Fibroblast of skin of left quadriceps (primary cell): Measurements from ENCODE around the gene FAM120C.
A peak's percentile ranks its signal among the peaks of the same experiment; 100 is the strongest.

Experiments used
- DNase-seq, 2 experiments: peaks; one replicate each; pipeline ENCODE4 v3.0.0-alpha.2; 2013; ENCODE audit warnings: low read depth in 2 of 2

Gene FAM120C, protein sequence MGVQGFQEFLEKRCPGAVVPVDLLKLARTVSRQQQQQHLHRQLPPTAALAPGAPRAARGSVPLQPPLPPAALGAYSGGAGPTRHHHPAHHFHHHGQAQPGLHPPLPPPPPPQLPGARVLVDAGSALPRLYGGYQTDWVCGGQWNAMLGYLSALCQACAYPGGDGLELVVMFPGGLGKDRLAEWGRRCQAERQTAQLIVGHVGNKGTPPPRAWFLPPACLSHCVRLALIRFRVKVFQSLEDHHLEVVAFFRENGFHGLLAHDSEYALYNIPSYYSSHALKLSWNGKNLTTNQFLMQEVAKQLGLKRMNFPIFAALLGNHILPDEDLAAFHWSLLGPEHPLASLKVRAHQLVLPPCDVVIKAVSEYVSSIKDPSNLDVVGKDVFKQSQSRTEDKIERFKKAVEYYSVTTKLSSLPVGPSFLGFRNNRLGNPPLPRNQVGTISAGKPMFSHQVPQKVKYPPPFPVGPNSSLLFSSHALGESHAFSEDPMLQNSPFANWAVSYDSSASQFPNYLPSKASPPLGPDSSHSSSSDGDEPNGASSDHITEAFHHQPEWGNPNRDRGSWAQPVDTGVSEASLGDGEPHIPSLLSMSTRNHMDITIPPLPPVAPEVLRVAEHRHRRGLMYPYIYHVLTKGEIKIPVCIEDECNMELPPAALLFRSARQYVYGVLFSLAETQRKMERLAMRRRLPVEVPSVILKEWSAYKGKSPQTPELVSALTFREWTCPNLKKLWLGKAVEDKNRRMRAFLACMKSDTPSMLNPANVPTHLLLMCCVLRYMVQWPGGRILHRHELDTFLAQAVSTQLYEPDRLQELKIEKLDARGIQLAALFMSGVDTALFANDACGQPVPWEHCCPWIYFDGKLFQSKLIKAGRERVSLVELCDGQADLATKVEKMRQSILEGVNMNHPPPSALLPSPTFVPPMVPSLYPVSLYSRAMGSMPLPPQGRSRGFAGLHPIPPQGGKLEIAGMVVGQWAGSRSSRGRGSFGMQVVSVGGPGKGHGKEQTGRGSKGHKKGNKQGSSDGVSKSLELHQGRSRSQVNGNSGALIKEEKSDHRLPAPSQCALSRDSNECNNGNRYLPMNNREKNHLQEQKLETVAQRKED

DNA sequence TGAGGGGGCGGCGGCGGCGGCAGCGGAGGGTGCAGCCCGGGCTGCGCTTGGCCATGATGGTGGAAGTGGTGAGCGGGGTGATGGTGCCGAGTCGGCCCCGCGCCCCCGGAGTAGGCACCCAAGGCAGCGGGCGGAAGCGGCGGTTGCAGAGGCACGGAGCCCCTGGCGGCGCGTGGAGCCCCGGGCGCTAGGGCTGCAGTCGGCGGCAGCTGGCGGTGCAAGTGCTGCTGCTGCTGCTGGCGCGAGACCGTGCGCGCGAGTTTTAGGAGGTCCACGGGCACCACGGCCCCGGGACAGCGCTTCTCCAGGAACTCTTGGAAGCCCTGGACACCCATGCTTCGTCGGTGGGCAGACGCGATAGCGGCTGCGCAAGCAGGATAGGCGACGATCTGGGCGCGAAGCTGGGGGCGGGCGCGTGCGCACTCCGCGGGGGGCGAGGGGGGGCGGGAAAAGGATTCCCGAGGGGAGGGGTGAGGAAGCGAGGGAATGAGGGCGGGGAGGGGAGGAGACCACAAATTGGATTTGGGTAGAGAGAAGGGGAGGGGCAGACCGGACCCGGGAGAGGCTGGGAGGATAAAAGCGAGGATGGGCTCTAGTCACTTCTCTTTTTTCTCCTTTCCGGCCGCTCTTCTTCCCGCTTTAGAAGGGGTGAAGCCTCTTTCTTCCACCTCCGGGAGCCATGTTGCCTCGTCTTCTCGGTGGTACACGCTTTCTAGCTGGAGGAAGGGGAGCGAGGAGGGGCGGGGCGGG is at the start of gene FAM120C:
FAM120C (minus strand) TSS at position 391 of the 750 bp plus-strand sequence; CDS start at position 335, 56 bp downstream.
- DNase-seq = peak; percentile 51 to 54

DNA sequence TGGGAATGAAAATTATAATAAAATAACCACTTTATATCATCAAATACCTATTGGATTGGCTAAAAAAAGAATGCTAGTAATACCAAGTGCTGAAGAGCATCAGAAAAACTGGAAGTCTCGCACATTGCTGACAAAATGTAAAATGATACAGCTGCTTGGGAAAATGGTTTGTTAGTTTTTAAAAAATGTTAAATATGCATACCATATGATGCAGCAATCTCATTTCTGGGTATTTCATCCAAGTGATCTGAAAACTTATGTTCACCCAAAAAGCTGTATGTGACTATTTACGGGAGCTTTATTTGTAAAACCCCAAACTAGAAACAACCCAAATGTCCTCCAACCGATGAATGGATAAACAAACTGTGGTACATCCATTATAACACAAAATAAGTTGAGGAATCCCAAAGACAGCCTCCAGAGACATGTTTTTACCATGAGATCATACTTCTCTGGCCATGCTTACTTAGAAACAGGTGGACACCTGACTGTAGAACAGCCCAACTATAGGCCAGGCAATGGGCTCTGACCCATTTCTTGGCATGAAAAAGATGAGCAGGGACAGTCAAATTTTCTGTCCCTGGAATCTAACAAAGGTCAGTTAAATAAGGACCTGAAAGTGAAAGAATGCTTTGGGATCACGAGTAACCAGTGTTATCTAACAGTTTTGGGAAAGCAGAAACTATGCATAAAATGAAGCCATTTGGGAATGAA is 47.5 kb upstream of the FAM120C start:
- DNase-seq = peak; percentile 7

DNA sequence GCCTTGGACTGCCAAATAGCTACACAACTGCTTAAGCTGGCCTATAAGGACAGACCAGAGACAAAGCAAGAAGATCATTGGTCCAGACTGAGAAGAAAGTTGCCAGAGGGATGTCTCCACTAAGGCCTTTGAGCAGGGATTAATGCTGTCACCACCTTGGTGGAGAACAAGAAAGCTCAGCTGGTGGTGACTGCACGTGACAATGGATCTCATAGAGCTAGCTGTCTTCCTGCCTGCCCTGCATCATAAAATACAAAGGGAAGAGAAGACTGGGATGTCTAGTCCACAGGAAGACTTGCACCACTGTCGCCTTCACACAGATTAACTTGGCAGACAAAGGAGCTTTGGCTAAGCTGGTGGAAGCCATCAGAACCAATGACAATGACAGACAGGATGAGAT is 40.5 kb upstream of the FAM120C start:
- DNase-seq = no peak

DNA sequence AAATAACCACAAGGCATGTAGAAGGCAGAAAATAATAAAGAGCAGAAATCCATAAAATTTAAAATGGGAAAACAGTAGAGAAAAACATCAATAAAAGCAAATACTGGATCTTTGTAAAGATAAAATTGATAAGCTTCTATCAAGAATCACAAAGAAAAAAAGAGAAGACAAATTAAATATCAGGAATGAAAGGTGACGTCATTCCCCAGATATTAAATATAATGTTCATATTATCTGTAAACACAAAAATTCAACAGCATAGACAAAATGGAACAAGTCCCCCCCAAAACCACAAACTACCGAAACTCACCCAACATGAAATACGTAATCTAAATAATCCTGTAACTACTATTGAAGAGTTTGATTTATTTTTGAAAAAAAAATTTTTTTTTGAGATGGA is 30.5 kb upstream of the FAM120C start:
- no peak for DNase-seq

DNA sequence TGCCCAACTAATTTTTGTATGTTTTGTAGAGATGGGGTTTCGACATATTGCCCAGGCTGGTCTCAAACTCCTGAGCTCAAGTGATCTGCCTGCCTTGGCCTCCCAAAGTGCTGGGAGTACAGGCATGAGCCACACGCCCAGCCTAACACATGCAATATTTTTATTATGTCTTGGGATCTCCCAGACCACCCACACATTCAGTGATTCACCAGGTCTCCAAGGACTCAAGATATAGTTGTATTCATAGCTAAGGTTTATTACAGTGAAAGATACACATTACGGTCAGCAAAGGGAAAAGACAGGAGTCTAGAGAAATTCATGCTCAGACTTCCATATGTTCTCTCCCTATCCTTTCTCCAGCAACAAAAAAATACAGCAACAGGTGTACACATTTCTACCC is 25.5 kb upstream of the FAM120C start:
- peak; percentile 14 to 18 for DNase-seq

DNA sequence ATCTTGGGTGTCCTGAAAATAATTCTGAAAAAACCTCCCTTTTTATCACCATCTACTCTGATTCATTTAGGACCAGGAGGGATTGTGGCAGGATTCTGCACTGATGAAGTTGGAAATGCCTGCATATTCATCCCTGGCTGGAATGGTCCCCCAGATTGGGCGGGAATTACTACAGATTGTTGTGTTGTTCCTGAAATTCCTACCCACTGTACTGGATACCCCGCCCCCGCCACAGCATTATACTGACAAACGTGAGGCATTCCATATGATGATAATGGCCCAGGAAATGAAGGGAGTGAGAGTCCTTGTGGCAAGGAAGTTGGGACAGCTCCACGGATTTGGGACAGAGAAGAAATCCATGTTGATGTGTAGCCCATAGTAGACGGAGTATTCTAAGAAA is 15.2 kb upstream of the FAM120C start:
- DNase-seq = no peak

DNA sequence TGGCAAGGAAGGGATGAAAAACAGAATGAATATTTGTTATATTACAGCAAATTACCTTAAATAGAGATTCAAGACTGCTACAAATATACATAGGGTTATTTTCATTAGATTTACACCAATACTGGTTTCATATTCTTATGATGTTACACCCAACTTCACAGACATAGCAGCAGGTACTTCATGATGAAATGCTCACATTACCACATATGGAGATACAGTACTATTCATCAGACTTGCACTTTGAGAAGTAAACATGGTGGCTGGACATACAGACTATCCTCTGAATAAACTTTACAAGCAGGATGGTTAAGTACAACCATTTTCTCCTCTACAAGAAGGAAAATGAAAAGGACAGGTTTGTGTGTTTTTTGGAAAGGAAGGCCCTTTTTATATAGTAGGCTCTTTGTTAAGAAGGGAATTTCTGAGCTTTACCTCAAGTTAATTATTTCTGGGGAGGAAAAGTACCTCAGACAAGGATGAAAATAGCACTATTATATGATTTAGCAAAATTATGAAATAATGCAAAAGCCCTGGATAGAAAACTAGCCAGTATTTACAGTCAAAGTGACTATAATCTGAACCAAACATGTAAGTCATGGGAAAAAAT is 12.0 kb upstream of the FAM120C start:
- DNase-seq = no peak

DNA sequence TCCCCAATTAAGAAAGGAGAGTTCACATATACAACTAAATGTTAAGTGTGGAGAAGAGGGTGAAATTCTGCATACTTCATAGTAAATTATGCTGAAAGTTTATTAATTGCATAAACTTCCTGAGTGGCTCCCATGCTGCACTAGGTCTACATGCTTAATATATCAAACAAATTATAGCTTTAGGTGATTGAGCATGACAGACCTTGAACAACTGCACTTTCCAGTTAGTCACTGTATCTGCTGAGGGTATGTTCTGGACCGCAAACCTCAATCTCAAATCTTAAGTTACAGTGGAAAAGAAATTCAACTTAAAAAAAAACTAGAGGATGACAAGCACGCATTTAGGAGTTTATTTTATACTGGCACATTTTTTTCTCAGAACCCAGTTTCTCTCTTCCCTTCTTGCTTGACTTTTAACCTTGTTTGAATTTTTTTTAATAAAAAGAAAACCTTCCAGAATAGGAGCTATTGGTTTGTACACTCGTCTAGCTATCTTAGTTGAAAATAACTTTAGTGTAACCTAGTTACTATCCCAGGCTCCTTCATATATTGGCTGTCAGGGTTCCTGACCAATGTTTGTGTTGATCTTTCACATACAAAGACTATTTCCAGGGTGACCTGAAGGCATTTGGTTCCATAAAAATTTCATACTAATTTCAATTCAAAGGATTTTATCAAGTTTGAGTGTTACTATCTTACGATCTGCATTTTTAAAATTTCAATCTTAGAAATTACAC is 10.2 kb upstream of the FAM120C start:
- DNase-seq = no peak

DNA sequence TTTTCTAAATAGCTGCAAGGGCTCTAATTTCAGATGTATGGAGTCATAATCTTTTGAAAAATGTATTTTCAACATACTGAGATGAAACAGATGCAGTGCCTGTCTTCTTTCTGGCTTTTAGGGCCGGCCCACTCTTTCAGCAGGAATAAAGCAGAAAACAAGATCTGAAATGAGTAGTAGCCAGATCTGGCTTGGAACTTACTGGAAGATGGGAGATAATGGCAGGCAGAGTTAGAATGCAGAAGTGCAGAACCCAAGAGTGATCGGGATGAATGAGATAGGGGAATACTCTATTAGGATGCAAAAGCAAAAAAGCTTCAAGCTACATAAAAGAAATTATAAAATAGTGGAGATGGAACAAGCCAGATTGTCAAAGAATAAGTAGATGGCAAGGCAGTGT is 1.4 kb upstream of the FAM120C start:
- DNase-seq = no peak

DNA sequence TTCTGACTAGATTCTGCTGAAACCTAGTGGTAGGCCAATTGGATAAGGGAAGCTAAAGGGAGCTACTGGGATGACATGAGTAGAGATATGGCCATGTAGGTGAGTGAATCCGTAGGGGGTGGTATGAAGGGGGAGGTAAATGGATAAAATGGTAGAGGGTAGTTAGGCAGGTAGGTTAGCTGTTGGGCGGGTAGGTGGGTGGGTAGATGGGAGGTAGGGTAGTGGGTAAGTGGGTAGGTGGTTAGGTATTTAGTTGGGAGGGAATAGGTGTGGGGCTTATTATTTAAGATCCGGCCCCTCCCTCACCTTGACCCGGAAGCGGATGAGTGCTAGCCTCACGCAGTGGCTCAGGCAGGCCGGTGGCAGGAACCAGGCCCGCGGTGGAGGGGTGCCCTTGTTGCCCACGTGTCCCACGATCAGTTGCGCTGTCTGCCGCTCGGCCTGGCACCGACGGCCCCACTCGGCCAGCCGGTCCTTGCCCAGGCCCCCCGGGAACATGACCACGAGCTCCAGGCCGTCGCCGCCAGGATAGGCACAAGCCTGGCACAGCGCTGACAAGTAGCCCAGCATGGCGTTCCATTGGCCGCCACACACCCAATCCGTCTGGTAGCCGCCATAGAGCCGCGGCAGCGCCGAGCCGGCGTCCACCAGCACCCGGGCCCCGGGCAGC is 725 bp downstream of the FAM120C start:
- DNase-seq = no peak

DNA sequence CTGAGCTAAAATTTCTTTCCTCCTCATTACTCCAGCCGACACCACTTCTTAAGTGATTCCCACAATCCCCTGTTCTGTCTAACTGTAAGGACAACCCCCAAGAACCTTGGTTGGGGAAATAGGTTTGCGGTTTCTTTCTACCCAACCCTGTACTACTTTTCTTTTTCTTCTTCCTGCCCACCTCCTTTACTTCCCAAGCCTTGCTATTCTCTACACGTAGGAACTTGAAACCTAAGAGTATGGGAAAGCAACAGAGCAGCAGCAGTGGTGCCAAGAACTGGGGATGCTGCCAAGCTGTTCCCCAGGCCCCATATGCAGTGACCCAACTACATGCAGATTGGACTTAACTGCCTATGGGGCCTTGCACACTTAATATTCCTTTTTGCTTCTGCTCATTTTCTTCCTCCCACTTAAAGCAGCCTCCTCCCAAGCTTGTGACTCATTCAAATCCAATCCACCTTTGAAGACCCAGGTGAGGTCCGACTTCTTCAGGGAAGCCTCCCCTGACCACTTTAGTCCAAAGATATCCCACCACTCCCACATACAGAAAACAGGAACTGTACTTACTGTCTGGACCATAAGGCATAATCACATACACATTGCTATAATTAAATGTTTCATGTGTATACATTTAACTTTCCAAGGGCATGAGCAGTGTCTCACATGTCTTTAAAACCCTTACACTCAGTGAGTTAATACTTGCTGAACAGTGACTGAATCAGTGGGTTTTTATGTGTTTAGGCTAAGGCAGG is 1.7 kb downstream of the FAM120C start:
- DNase-seq = no peak

DNA sequence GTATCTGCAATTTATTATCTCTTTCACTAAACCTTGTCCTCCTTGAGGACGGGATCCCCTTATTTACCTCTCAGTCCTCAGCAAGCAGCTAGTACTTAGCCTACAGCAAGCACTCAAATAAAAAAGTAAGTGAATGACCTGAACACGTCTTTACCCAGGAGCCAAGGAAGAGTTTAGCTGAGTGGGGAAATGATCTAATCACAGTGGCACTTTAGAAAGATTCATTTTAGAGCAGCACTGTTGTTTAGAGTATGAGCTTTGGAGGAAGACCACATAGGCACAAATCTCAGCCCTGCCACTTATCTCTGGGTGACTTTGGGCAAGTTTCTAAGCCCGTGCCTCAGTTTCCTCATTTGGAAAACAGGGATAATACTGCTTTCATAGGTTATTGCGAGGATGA is 2.7 kb downstream of the FAM120C start:
- DNase-seq = no peak

DNA sequence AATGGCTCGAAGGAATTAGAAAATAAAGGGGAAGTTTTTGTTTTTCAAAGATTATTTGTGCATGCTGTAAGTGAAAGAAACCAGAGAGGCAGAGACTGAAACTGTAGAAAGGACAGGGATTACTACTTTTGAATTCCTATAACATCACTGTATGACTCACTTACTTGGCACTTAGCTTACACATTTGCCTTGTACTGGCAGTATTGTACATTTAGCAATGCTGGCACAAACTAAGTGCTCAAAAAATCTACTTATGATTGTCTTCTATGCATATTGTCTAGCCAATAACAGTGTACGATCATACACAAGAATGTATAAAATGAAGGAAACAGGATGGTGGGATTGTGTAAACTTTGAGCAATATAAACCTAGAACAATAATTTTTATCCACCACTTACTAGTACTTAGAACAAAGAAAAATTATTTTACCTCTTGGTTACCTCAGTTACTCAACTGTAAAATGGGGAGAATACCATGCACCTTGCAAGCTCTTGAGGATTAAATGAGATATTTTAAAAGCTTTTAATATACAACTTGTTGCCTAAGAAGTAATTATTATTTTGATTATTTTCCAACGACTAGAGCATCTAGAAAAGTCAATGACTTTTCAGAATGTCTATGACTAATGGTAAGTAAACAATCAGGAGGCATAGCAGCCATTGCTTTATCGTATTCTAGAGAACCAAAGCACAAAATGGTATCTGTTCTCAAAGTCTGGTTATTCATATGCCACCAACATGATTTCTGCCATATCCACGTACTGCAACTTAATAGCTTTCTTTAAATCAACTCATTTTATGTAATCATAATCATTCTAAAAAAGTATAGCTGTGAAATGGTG is 4.7 kb downstream of the FAM120C start:
- DNase-seq = peak; percentile 44 to 46

DNA sequence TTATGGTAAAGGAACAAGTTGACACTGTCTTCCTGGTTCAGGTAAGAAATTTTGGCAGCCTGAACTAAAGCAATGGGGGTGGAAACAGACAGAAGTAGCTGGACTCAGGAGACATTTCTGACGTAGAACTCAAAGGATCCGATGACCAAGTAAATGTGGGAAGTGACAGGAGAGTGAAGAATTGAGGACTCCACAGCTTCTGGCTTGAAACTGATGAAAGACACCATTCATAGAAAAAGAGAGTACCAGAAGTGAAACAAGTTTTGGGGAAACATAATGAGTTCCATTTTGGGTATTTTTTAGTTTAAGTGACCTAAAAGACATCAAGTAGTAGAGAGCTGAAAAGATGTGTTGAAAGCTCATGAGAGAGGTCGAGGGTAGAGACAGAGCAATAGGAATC is 5.7 kb downstream of the FAM120C start:
- no peak for DNase-seq

DNA sequence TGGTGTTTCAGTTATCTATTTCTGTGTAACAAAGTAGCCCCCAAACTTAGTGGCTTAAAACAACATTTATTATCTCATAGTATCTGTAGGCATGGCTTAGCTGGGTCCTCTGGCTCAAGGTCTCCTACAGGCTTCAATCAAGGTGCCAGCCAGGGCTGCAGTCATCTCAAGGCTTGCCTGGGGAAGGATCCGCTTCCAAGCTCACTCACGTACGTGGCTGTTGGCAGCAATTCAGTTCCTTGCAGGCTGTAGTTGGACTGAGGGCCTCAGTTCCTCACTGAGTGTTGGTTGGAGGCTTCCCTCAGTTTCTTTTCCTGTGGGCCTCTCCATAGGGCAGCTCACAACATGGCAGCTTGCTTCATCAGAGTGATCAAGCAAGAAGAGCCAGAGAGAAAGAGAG is 9.3 kb downstream of the FAM120C start:
- DNase-seq = no peak

DNA sequence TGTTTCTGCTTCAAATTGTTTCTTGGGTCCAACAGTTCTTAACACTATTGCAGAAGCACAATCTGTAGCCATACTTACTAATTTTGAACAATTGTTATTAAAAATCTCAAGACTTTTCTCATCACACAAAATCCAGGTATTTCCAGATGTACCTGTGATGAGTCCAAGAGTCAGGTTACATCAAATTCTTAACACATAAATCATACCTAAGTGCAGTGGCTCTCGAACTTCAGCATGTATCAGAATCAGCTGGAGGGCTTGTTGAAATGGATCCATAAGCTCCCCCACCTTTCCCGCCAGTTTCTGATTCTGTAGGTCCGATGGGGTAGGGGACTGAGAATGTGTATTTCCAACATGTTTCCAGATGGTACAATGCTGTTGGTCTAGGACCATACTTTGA is 10.6 kb downstream of the FAM120C start:
- no peak for DNase-seq

DNA sequence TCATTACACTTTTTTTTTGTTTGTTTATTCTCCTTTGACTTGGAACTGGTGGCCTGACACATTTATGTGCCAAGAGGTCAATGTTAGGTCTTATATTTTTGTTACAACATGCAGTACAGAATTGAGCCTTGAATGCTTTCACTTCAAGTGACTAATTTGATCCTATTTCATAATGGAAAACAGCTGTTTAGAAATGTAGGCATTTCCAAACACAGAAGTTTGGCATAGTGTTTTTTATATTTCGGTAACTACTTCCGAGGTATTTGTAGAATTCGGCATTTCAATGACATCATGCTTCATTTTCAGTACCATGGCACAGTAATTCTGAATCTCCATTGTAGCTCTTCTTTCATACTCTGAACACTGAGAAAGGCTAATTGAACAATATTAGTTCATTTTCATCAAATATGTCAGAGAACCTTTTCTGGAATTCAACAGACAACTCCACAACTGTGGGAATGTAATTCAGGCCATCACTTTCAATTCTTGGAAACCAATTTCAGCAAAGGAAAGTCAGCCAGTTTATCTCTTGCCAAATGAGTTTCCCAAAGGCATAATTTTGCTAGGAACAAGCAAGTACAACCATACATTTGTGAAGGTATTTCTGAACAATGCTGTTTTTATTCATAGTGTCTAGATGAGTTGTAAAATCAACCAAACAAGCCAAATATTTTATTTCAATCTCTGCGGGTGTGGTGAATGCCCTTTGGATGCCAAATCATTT is 11.4 kb downstream of the FAM120C start:
- DNase-seq = peak in 1 of 2 experiments; percentile 18
